Measurements from ENCODE around the gene LCP1.
"Not testable (repeated sequence)": the region's sequence is repeated elsewhere in the genome, so short reads cannot be mapped to it uniquely, and the experiment has no call there.

LCP1 gene

GRCh38 chr13:46181840-46182490, at the start of gene LCP1:
Gene LCP1 (minus strand): TSS chr13:46182177. CDS start chr13:46159662, 22,515 bp downstream.
- DNase-seq (ENCODE audit: low read depth in 2 of 2): peak; percentile 46 to 62

- DNase-seq (ENCODE audit: low read depth in 2 of 2): no peak
Observed at GRCh38 chr13:46229251-46229650, 47.3 kb upstream of the LCP1 start.

- not testable (repeated sequence) for DNase-seq (ENCODE audit: low read depth in 2 of 2)
Observed at GRCh38 chr13:46220234-46220633, 38.3 kb upstream of the LCP1 start.

- not testable (repeated sequence) for DNase-seq (ENCODE audit: low read depth in 2 of 2)
Observed at GRCh38 chr13:46214741-46215140, 32.8 kb upstream of the LCP1 start.

GRCh38 chr13:46213242-46213641, 31.3 kb upstream of the LCP1 start:
- DNase-seq (ENCODE audit: low read depth in 2 of 2): no peak

- DNase-seq (ENCODE audit: low read depth in 2 of 2): peak; percentile 72 to 80
Observed at GRCh38 chr13:46211483-46212351, 29.7 kb upstream of the LCP1 start, which contains the start of gene LRRC63. Gene LRRC63 (plus strand): TSS chr13:46211928. CDS start chr13:46213035, 1,107 bp downstream.

GRCh38 chr13:46211116-46211482, 29.1 kb upstream of the LCP1 start:
- peak in 1 of 2 donors; percentile 5 for DNase-seq (ENCODE audit: low read depth in 2 of 2)

- no peak for DNase-seq (ENCODE audit: low read depth in 2 of 2)
Observed at GRCh38 chr13:46210362-46211083, 28.5 kb upstream of the LCP1 start.

GRCh38 chr13:46207828-46208227, 25.9 kb upstream of the LCP1 start:
- DNase-seq (ENCODE audit: low read depth in 2 of 2): no peak

- DNase-seq (ENCODE audit: low read depth in 2 of 2): no peak
Observed at GRCh38 chr13:46206143-46206542, 24.2 kb upstream of the LCP1 start.

- DNase-seq (ENCODE audit: low read depth in 2 of 2): no peak
Observed at GRCh38 chr13:46202966-46203365, 21.0 kb upstream of the LCP1 start.

- DNase-seq (ENCODE audit: low read depth in 2 of 2): no peak
Observed at GRCh38 chr13:46202188-46202795, 20.3 kb upstream of the LCP1 start.

- no peak for DNase-seq (ENCODE audit: low read depth in 2 of 2)
Observed at GRCh38 chr13:46198696-46199193, 16.8 kb upstream of the LCP1 start.

- DNase-seq (ENCODE audit: low read depth in 2 of 2): no peak
Observed at GRCh38 chr13:46197299-46198048, 15.5 kb upstream of the LCP1 start.

GRCh38 chr13:46195016-46195415, 13.0 kb upstream of the LCP1 start:
- DNase-seq (ENCODE audit: low read depth in 2 of 2): no peak

GRCh38 chr13:46192412-46192811, 10.4 kb upstream of the LCP1 start:
- DNase-seq (ENCODE audit: low read depth in 2 of 2): no peak

GRCh38 chr13:46185634-46186033, 3.7 kb upstream of the LCP1 start:
- no peak for DNase-seq (ENCODE audit: low read depth in 2 of 2)

- DNase-seq (ENCODE audit: low read depth in 2 of 2): peak; percentile 67 to 70
Observed at GRCh38 chr13:46184277-46184699, 2.3 kb upstream of the LCP1 start.

- no peak for DNase-seq (ENCODE audit: low read depth in 2 of 2)
Observed at GRCh38 chr13:46183018-46183946, 1.3 kb upstream of the LCP1 start.

GRCh38 chr13:46182491-46182877, 507 bp upstream of the LCP1 start:
- DNase-seq (ENCODE audit: low read depth in 2 of 2): no peak

Measured in activated CD4-positive, alpha-beta T cell treated with anti-CD3 and anti-CD28 coated beads for 24 hours (primary cell).